PC-9 (cell line): ENCODE results near the gene DDOST. TPM values are rescaled to one million over a fixed set of nuclear protein-coding genes. Genes with fewer than 3 reads are reported as not detected.

Experiments used
- BruUV-seq: library from RNA; stranded (reverse); fragments of 400-500 nt; replicated peaks from 2 replicates; lab custom pipeline; 2021; lab: Mats Ljungman, UMichigan
- CTCF ChIA-PET: fragments of 300-600 bp; sonication (Branson Sonifier 250); formaldehyde crosslinking; loops from one replicate; lab custom pipeline; 2022; ENCODE audit warnings: antibody characterized with exemption; lab: Charles Lee
- POLR2A ChIA-PET: fragments of 300-600 bp; sonication (Branson Sonifier 250); formaldehyde crosslinking; loops from one replicate; lab custom pipeline; 2022; ENCODE audit warnings: antibody characterized with exemption; ENCODE audit not compliant: unreplicated experiment; lab: Charles Lee
- DNase-seq, 2 experiments: peaks; one replicate each; pipeline versions ENCODE4 v3.0.0 to v3.0.0-alpha.2; 2015 to 2022; ENCODE audit warnings: mixed read lengths in 1 of 2
- H2AFZ ChIP-seq: fragments of 200-600 bp; sonication (generic); 2 replicates; pipeline ENCODE4 v1.8.1; 2017; ENCODE audit warnings: antibody characterized with exemption
- H3F3A ChIP-seq: fragments of 200-600 bp; sonication (generic); 2 replicates; pipeline ENCODE4 v1.8.1; 2017; ENCODE audit warnings: antibody characterized with exemption, mild to moderate bottlenecking, low read depth; ENCODE audit not compliant: insufficient read depth
- H3K27ac ChIP-seq: fragments of 200-600 bp; sonication (generic); 2 replicates; pipeline ENCODE4 v1.6.1; 2016; ENCODE audit warnings: mixed run types
- H3K27me3 ChIP-seq: fragments of 200-600 bp; sonication (generic); 2 replicates; pipeline ENCODE4 v1.6.1; 2016; ENCODE audit warnings: low read depth, mixed run types; ENCODE audit not compliant: insufficient read depth
- H3K36me3 ChIP-seq: fragments of 200-600 bp; sonication (generic); 2 replicates; pipeline ENCODE4 v1.6.1; 2016; ENCODE audit warnings: low read depth, mixed run types
- H3K4me1 ChIP-seq: fragments of 200-600 bp; sonication (generic); replicated peaks from 2 replicates; pipeline ENCODE4 v1.6.1; 2016; ENCODE audit warnings: mixed run types; ENCODE audit not compliant: insufficient read depth
- H3K4me2 ChIP-seq: fragments of 200-600 bp; sonication (generic); 2 replicates; pipeline ENCODE4 v1.6.1; 2017; ENCODE audit warnings: mixed run types
- H3K4me3 ChIP-seq: fragments of 200-600 bp; sonication (generic); 2 replicates; pipeline ENCODE4 v1.6.1; 2016; ENCODE audit warnings: mixed run types
- H3K79me2 ChIP-seq: fragments of 200-600 bp; sonication (generic); 2 replicates; pipeline ENCODE4 v1.6.1; 2017; ENCODE audit warnings: low read depth, mixed run types
- H3K9me2 ChIP-seq: fragments of 200-600 bp; sonication (generic); 2 replicates; pipeline ENCODE4 v1.8.1; 2017; ENCODE audit warnings: mild to moderate bottlenecking; ENCODE audit not compliant: insufficient read depth
- H3K9me3 ChIP-seq: fragments of 200-600 bp; sonication (generic); 2 replicates; pipeline ENCODE4 v1.8.1; 2016; ENCODE audit warnings: low read depth; ENCODE audit not compliant: insufficient read depth
- H4K20me1 ChIP-seq: fragments of 200-600 bp; sonication (generic); 2 replicates; pipeline ENCODE4 v1.8.1; 2017; ENCODE audit not compliant: insufficient read depth
- EZH2 ChIP-seq: fragments of 200-600 bp; sonication (generic); IDR thresholded peaks from 2 replicates; pipeline ENCODE4 v1.8.0; 2017; ENCODE audit warnings: antibody characterized with exemption, low read depth
- intact Hi-C: fragments of 100-400 bp; cut with micrococcal nuclease; formaldehyde crosslinking; loops from one replicate; pipeline ENCODE4 v1.10.0; 2022; ENCODE audit not compliant: unreplicated experiment
- total RNA-seq: library from RNA; stranded (reverse); gene quantifications from 2 replicates; pipeline ENCODE4 v1.2.3, GENCODE V29; 2021
- TF ChIP-seq, protein P1 (sequence below): fragments of 200-600 bp; sonication (generic); conservative IDR thresholded peaks from 2 replicates; pipeline ENCODE4 v1.6.1; 2017; ENCODE audit warnings: mixed run types, antibody characterized with exemption, mild to moderate bottlenecking, moderate library complexity

The DDOST gene
- total RNA-seq, 1 experiment from 2014 or later = 251 TPM

DNA sequence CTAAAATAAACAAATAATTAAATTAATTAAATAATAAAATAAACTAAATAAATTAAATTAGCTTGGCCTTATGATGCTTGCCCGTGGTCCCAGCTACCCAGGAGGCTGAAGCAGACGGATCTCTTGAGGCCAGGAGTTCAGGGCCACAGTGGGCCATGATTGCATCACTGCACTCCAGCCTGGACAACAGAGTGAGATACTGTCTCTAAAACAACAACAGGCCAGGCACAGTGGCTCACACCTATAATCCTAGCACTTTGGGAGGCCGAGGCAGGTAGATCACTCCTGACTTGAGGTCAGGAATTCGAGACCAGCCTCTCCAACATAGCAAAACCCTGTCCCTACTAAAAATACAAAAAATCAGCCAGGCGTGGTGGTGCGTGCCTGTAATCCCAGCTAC, 40.2 kb downstream of the DDOST start:
- ChIA-PET CTCF (no interaction called here), POLR2A (interaction anchor here (0.7 kb wide), 1 partner anchor 880 kb away, joined by 16 read pairs; no protein-coding TSS in a partner anchor)
- no peaks in the 10 kb centered on the region for H3K79me2 ChIP-seq
- BruUV-seq = no TSS peak
- no peaks in the 10 kb centered on the region for H3K9me3 ChIP-seq
- H2AFZ ChIP-seq = no peak overlapping the region
- H3K4me3 ChIP-seq = no peak overlapping the region
- H3F3A ChIP-seq = no peaks in the 10 kb centered on the region
- H4K20me1 ChIP-seq = no peaks in the 10 kb centered on the region
- H3K36me3 ChIP-seq = no peaks in the 10 kb centered on the region
- no peaks in the 10 kb centered on the region for H3K27me3 ChIP-seq
- no peaks in the 10 kb centered on the region for H3K4me1 ChIP-seq
- H3K27ac ChIP-seq = no peak overlapping the region
- DNase-seq = no peak
- H3K9me2 ChIP-seq = no peaks in the 10 kb centered on the region
- TF ChIP-seq, protein P1, sequence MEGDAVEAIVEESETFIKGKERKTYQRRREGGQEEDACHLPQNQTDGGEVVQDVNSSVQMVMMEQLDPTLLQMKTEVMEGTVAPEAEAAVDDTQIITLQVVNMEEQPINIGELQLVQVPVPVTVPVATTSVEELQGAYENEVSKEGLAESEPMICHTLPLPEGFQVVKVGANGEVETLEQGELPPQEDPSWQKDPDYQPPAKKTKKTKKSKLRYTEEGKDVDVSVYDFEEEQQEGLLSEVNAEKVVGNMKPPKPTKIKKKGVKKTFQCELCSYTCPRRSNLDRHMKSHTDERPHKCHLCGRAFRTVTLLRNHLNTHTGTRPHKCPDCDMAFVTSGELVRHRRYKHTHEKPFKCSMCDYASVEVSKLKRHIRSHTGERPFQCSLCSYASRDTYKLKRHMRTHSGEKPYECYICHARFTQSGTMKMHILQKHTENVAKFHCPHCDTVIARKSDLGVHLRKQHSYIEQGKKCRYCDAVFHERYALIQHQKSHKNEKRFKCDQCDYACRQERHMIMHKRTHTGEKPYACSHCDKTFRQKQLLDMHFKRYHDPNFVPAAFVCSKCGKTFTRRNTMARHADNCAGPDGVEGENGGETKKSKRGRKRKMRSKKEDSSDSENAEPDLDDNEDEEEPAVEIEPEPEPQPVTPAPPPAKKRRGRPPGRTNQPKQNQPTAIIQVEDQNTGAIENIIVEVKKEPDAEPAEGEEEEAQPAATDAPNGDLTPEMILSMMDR = no peak
- TF ChIP-seq EZH2 = no peak
- no peak overlapping the region for H3K4me2 ChIP-seq
- intact Hi-C loops = no loop called here

DNA sequence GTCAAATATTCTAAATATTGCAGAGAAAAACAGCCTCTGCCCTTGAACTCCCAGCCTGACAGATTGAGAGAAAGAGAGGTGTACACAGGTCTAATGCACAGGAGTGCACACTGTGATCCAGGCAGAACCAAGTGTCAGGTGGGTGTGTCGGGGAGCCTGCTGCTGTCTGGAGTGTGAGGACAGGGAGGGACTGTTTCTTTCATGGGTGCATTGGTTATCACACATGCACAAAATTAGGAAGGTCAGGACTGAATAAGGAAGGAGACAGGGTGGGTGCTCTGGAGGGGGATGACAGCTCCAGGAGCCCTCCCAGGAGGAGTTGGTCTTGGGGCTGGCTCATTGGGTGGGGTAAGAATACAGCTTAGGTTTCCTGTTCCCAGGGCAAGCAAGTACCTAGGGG, 41.2 kb downstream of the DDOST start:
- TF ChIP-seq, protein P1 = no peak
- no peak for TF ChIP-seq EZH2
- no peak overlapping the region for H3K27ac ChIP-seq
- no peaks in the 10 kb centered on the region for H3K79me2 ChIP-seq
- ChIA-PET POLR2A (no interaction called here), CTCF (no interaction called here)
- no peaks in the 10 kb centered on the region for H3K36me3 ChIP-seq
- no peaks in the 10 kb centered on the region for H3K27me3 ChIP-seq
- intact Hi-C loops = no loop called here
- H3K4me2 ChIP-seq = no peak overlapping the region
- H2AFZ ChIP-seq = no peak overlapping the region
- H3K4me1 ChIP-seq = 0 out of 2 replicates have a peak, but pooled peaks cover under 1% of the 10 kb centered on the region
- H3F3A ChIP-seq = no peaks in the 10 kb centered on the region
- H3K9me2 ChIP-seq = no peaks in the 10 kb centered on the region
- no TSS peak for BruUV-seq
- no peaks in the 10 kb centered on the region for H3K9me3 ChIP-seq
- no peak for DNase-seq
- no peaks in the 10 kb centered on the region for H4K20me1 ChIP-seq
- H3K4me3 ChIP-seq = no peak overlapping the region

DNA sequence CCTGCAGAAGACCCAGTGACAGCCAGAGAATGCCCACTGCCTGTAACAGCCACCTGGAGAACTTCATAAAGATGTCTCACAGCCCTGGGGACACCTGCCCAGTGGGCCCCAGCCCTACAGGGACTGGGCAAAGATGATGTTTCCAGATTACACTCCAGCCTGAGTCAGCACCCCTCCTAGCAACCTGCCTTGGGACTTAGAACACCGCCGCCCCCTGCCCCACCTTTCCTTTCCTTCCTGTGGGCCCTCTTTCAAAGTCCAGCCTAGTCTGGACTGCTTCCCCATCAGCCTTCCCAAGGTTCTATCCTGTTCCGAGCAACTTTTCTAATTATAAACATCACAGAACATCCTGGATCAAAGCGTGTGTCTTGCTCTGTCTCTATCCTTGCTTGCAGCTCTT, 42.6 kb downstream of the DDOST start:
- Histone ChIP-seq H3K27me3 (no peaks in the 10 kb centered on the region), H3K4me1 (peaks cover 14% of the 10 kb centered on the region), H3K4me3 (no peak overlapping the region), H4K20me1 (no peaks in the 10 kb centered on the region), H2AFZ (no peak overlapping the region), H3F3A (peaks cover 13% of the 10 kb centered on the region), H3K36me3 (no peaks in the 10 kb centered on the region), H3K9me3 (no peaks in the 10 kb centered on the region), H3K27ac (no peak overlapping the region), H3K4me2 (no peak overlapping the region), H3K79me2 (no peaks in the 10 kb centered on the region), H3K9me2 (no peaks in the 10 kb centered on the region)
- no peak for TF ChIP-seq EZH2
- TF ChIP-seq, protein P1 = no peak
- CTCF ChIA-PET = interaction anchor here (0.5 to 0.6 kb wide), 2 partner anchors 14 to 88 kb away, joined by 3 to 4 read pairs; no protein-coding TSS in a partner anchor
- intact Hi-C loops = no loop called here
- TSS peak; percentile 27 for BruUV-seq
- POLR2A ChIA-PET = no interaction called here
- DNase-seq = no peak
